SK-N-SH treated with all-trans-retinoic acid at 6 μM for 48 hours (cell line): ENCODE data around the gene ZNF488.

Experiments used
- CSDC2 ChIP-seq: fragments of 250-450 bp; sonication (Bioruptor Pico); IDR thresholded peaks from 2 replicates; pipeline ENCODE4 v1.5.0; 2020; ENCODE audit warnings: mild to moderate bottlenecking, moderate library complexity
- ISL1 ChIP-seq: fragments of 250-450 bp; sonication (Bioruptor Pico); IDR thresholded peaks from 2 replicates; pipeline ENCODE4 v2.1.2; 2022; ENCODE audit warnings: mild to moderate bottlenecking, moderate library complexity
- PPARA ChIP-seq: fragments of 250-450 bp; sonication (Bioruptor Pico); IDR thresholded peaks from 2 replicates; pipeline ENCODE4 v1.5.0; 2020; ENCODE audit warnings: mild to moderate bottlenecking, borderline replicate concordance
- TF ChIP-seq, protein P1 (sequence below): fragments of 250-450 bp; sonication (Bioruptor Pico); IDR thresholded peaks from 2 replicates; pipeline ENCODE4 v1.5.1; 2021; ENCODE audit warnings: mild to moderate bottlenecking, moderate library complexity

DNA sequence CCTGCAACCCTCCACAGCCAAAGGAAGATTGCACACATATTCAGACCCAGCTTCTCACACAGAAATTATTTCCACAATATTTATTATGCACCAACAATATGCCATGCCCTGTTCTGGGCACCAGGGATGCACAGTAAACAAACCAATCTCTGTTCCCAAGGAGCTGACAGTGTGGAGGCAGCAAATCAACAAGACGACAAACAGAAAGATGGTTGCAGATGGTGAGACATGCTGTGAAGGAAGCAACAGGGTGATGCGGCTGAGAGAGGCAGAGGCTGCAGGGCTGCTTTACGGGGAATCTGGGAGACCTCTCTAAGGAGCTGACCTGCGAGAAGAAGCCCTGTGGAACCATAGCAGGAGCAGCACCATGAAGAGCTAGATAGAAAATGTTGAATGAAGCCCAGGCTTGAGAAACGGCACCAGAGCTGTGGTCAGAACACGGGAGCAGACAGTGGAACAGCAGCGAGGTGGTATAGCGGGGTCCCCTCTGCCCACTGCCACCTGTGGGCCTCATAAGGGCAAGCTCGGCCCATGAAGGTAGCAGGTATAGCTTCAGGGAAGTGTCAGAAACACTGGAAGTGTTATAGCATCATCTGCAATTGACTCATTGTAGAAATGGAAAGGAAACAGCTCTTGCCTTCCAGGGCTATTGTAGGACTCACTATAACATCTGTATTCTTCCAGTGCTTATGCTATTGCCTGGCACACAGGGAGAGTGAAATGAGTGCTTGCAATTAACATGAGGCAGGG, 18.5 kb downstream of the ZNF488 start:
- TF ChIP-seq ISL1: no peak
- TF ChIP-seq PPARA (CRISPR knock-in tag): no peak
- TF ChIP-seq, protein P1, sequence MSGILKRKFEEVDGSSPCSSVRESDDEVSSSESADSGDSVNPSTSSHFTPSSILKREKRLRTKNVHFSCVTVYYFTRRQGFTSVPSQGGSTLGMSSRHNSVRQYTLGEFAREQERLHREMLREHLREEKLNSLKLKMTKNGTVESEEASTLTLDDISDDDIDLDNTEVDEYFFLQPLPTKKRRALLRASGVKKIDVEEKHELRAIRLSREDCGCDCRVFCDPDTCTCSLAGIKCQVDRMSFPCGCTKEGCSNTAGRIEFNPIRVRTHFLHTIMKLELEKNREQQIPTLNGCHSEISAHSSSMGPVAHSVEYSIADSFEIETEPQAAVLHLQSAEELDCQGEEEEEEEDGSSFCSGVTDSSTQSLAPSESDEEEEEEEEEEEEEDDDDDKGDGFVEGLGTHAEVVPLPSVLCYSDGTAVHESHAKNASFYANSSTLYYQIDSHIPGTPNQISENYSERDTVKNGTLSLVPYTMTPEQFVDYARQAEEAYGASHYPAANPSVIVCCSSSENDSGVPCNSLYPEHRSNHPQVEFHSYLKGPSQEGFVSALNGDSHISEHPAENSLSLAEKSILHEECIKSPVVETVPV: no peak
- no peak for TF ChIP-seq CSDC2 (CRISPR knock-in tag)
